ENCODE results near the gene HBB. TPM values are rescaled to one million over a fixed set of nuclear protein-coding genes. Genes with fewer than 3 reads are reported as not detected.
"Not testable (repeated sequence)": the region's sequence is repeated elsewhere in the genome, so short reads cannot be mapped to it uniquely, and the experiment has no call there.

HBB gene
- total RNA-seq, 1 experiment from 2014 or later = not detected

DNA sequence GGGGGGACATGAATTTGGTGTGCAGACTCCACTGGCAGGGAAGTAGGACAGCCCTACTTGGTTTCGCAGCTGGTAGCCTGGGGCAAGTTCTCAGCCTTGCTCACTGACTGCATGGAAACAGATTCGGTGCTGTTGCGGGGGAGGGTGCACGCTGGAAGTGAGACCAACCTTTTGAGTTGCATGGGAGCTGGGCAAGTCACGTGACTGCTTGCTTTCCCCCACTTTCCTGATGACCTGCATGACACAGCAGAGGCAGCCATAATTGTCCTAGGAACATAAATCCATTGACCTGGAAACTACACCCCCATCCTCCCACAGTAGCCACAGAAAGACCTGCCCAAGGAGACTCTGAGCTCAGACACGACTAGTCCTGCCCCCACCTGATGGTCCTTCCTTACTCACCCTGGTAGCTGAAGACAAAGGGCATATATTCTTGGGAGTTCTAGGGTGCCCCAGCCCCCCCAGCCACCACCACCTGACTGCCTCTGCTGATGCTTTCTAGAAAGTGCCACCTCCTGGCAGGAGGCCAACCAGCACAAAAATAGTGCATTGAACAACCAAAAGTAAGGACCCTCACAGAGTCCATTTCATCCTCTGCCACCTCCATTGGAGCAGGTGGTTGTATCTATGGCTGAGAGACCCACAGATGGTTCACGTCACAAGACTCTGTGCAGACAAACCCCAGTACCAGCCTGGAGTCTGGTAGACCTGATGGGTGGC is 31.8 kb upstream of the HBB start:
- H3K9me2 ChIP-seq (replicated peaks; ENCODE audit: insufficient read depth, low read length) = no peaks in the 10 kb centered on the region
- H2AFZ ChIP-seq (ENCODE audit: low read length) = no peak overlapping the region
- H3K4me1 ChIP-seq (ENCODE audit: low read length) = no peaks in the 10 kb centered on the region
- H3K27me3 ChIP-seq (ENCODE audit: low read length) = no peaks in the 10 kb centered on the region
- no peak for DNase-seq
- H3K4me2 ChIP-seq (ENCODE audit: low read depth, low read length, poor library complexity, severe bottlenecking) = no peak overlapping the region
- no peak overlapping the region for H3K27ac ChIP-seq (ENCODE audit: low read length)
- H3K79me2 ChIP-seq (ENCODE audit: low read length) = no peaks in the 10 kb centered on the region
- no peaks in the 10 kb centered on the region for H3K9me3 ChIP-seq (ENCODE audit: low read length)
- H3K4me3 ChIP-seq (ENCODE audit: low read length) = no peak overlapping the region
- no peaks in the 10 kb centered on the region for H3K36me3 ChIP-seq (ENCODE audit: insufficient read depth, low read length)
- H3K9ac ChIP-seq (ENCODE audit: low read length) = no peak overlapping the region
- no peaks in the 10 kb centered on the region for H4K20me1 ChIP-seq (ENCODE audit: insufficient read depth, low read depth, low read length)

DNA sequence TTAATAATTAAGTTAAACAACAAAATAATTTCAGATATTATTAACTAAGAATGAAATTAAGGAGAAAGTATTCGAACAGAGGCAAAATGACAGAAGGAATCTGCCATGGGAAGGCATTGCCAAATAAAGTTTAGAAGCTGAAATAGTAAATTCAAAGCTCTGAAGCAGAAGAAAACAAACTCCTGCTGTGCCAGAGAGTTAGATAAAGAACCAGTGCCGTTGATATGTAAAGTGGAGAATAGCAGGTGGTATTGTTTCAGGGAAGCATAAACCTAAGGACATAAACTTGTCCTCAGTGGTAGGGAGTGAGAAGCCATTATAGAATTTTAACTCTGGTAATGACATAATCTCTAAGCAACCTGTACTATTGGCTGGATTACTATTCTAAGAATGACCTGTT is 30.4 kb upstream of the HBB start:
- Histone ChIP-seq H3K4me1 (ENCODE audit: low read length) (no peaks in the 10 kb centered on the region), H3K9me3 (ENCODE audit: low read length) (no peaks in the 10 kb centered on the region), H3K27me3 (ENCODE audit: low read length) (no peaks in the 10 kb centered on the region), H3K9me2 (replicated peaks; ENCODE audit: insufficient read depth, low read length) (no peaks in the 10 kb centered on the region), H3K4me3 (ENCODE audit: low read length) (no peak overlapping the region), H3K27ac (ENCODE audit: low read length) (no peak overlapping the region), H2AFZ (ENCODE audit: low read length) (no peak overlapping the region), H4K20me1 (ENCODE audit: insufficient read depth, low read depth, low read length) (no peaks in the 10 kb centered on the region), H3K36me3 (ENCODE audit: insufficient read depth, low read length) (no peaks in the 10 kb centered on the region), H3K9ac (ENCODE audit: low read length) (no peak overlapping the region), H3K4me2 (ENCODE audit: low read depth, low read length, poor library complexity, severe bottlenecking) (no peak overlapping the region), H3K79me2 (ENCODE audit: low read length) (no peaks in the 10 kb centered on the region)
- no peak for DNase-seq

DNA sequence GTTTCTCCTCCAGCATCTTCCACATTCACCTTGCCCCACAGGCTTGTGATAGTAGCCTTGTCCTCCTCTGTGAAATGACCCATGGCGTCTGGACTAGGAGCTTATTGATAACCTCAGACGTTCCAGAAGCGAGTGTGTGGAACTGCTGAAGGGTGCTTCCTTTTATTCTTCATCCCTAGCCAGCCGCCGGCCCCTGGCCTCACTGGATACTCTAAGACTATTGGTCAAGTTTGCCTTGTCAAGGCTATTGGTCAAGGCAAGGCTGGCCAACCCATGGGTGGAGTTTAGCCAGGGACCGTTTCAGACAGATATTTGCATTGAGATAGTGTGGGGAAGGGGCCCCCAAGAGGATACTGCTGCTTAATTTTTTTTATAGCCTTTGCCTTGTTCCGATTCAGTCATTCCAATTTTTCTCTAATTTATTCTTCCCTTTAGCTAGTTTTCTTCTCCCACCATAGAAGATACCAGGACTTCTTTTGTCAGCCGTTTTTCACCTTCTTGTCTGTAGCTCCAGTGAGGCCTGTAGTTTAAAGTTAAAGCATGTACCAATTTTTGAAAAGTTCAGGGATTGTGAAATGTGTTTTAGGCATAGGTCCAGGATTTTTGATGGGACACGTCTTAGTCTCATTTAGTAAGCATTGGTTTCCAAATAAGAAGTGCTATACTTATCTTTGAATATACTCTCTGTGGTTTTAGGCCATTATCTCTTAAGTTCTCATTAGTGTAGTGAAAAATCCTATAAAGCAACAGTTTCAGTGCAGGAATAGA is 28.0 kb upstream of the HBB start, which contains the start of gene HBG2:
Gene HBG2 (minus strand): TSS at position 136 of the 768 bp plus-strand sequence. CDS start 53 bp downstream, at position 83.
- not testable (repeated sequence) for H3K4me2 ChIP-seq (ENCODE audit: low read depth, low read length, poor library complexity, severe bottlenecking); H3K36me3 ChIP-seq (ENCODE audit: insufficient read depth, low read length); H3K27me3 ChIP-seq (ENCODE audit: low read length); H3K4me1 ChIP-seq (ENCODE audit: low read length); H3K4me3 ChIP-seq (ENCODE audit: low read length); H2AFZ ChIP-seq (ENCODE audit: low read length); H3K9me2 ChIP-seq (replicated peaks; ENCODE audit: insufficient read depth, low read length); H3K79me2 ChIP-seq (ENCODE audit: low read length); H3K27ac ChIP-seq (ENCODE audit: low read length); H4K20me1 ChIP-seq (ENCODE audit: insufficient read depth, low read depth, low read length); H3K9me3 ChIP-seq (ENCODE audit: low read length); DNase-seq; H3K9ac ChIP-seq (ENCODE audit: low read length)

DNA sequence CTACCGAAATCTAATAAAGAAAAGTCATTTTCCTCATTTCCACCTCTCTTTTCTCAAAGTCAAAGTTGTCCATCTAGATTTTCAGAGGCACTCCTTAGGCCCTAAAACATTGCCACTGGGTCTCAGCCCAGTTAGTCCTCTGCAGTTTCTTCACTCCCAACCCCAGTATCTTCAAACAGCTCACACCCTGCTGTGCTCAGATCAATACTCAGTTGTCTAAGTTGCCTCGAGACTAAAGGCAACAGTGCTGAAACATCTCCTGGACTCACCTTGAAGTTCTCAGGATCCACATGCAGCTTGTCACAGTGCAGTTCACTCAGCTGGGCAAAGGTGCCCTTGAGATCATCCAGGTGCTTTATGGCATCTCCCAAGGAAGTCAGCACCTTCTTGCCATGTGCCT is 27.2 kb upstream of the HBB start:
- not testable (repeated sequence) for H3K27ac ChIP-seq (ENCODE audit: low read length); H2AFZ ChIP-seq (ENCODE audit: low read length); H3K9ac ChIP-seq (ENCODE audit: low read length)

DNA sequence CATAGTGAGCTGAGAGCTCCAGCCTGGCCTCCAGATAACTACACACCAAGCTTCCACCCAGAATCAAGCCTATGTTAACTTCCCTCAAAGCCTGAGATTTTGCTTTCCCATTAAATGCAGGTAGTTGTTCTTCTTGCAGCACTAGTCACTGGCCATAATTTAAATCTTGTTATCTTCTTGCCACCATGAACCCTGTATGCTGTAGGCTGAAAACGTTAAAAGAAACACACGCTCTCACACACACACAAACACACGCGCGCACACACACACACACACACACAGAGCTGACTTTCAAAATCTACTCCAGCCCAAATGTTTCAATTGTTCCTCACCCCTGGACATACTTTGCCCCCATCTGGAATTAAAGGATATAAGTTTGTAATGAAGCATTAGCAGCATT is 26.6 kb upstream of the HBB start:
- DNase-seq; H3K27ac ChIP-seq (ENCODE audit: low read length); H3K9ac ChIP-seq (ENCODE audit: low read length); H3K4me3 ChIP-seq (ENCODE audit: low read length); H3K4me2 ChIP-seq (ENCODE audit: low read depth, low read length, poor library complexity, severe bottlenecking); H3K27me3 ChIP-seq (ENCODE audit: low read length); H2AFZ ChIP-seq (ENCODE audit: low read length); H3K4me1 ChIP-seq (ENCODE audit: low read length); H3K9me3 ChIP-seq (ENCODE audit: low read length); H3K36me3 ChIP-seq (ENCODE audit: insufficient read depth, low read length); H3K9me2 ChIP-seq (replicated peaks; ENCODE audit: insufficient read depth, low read length); H4K20me1 ChIP-seq (ENCODE audit: insufficient read depth, low read depth, low read length); H3K79me2 ChIP-seq (ENCODE audit: low read length): not testable (repeated sequence)

More for the DNA sequence above, 27.2 kb upstream of the HBB start:
- not testable (repeated sequence) for H3K4me2 ChIP-seq (ENCODE audit: low read depth, low read length, poor library complexity, severe bottlenecking); H3K4me1 ChIP-seq (ENCODE audit: low read length); H4K20me1 ChIP-seq (ENCODE audit: insufficient read depth, low read depth, low read length); DNase-seq; H3K79me2 ChIP-seq (ENCODE audit: low read length); H3K9me3 ChIP-seq (ENCODE audit: low read length); H3K9me2 ChIP-seq (replicated peaks; ENCODE audit: insufficient read depth, low read length); H3K36me3 ChIP-seq (ENCODE audit: insufficient read depth, low read length); H3K4me3 ChIP-seq (ENCODE audit: low read length); H3K27me3 ChIP-seq (ENCODE audit: low read length)

DNA sequence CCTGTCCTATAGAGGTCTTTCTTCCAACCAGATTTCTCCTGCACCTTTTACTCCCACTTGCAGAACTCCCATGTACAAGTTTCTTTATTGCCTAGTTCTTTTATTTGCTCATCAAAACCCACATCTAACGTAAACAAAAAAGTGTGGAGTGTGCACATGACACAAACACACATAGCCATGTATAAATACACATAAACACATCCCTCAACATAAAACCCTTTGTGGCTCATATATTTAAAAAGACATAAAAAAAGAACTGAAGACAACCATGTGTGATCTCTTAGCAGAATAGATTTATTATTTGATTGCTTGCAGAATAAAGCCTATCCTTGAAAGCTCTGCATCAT is 26.0 kb upstream of the HBB start:
- Histone ChIP-seq H3K4me1 (ENCODE audit: low read length) (no peaks in the 10 kb centered on the region), H3K27ac (ENCODE audit: low read length) (no peak overlapping the region)

DNA sequence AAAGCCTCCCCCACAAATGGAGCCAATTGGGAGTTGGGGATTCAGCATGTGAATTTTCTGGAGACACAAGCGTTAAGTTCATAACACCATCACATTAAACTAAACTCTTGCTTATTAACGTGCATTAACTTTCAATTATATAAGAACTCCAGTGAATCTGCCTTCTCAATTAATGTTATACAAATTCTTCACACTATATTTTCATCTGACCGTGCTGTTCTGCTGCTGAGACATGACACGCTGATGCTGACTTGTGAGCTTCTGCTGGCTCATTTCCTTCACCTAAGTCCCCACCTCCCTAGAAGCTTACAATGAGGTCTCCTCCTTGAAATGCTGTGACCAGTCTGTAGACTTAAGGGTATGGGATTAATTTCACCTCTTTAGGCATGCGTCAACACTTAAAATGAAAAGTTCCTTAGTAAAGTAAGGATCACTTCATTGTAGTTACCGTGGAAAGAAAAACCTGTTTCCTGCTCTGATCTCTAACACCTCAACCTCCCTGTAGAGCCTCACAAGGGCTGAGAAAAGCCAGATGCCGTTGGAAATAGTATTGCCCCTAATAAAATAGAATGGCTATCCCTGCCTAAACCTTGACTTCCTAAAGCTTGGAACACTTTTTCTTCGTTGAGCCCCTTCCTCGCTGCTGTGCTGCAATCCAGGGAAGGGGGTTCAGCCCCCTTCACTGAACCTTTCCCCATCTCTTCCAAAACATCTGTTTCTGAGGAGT is 25.5 kb upstream of the HBB start:
- no peaks in the 10 kb centered on the region for H3K9me2 ChIP-seq (replicated peaks; ENCODE audit: insufficient read depth, low read length)
- H3K4me2 ChIP-seq (ENCODE audit: low read depth, low read length, poor library complexity, severe bottlenecking) = no peak overlapping the region
- no peaks in the 10 kb centered on the region for H3K36me3 ChIP-seq (ENCODE audit: insufficient read depth, low read length)
- H3K27ac ChIP-seq (ENCODE audit: low read length) = no peak overlapping the region
- no peaks in the 10 kb centered on the region for H3K27me3 ChIP-seq (ENCODE audit: low read length)
- H3K9ac ChIP-seq (ENCODE audit: low read length) = no peak overlapping the region
- H3K4me3 ChIP-seq (ENCODE audit: low read length) = no peak overlapping the region
- no peaks in the 10 kb centered on the region for H4K20me1 ChIP-seq (ENCODE audit: insufficient read depth, low read depth, low read length)
- H3K4me1 ChIP-seq (ENCODE audit: low read length) = no peaks in the 10 kb centered on the region
- no peaks in the 10 kb centered on the region for H3K9me3 ChIP-seq (ENCODE audit: low read length)
- H2AFZ ChIP-seq (ENCODE audit: low read length) = no peak overlapping the region
- DNase-seq = no peak
- no peaks in the 10 kb centered on the region for H3K79me2 ChIP-seq (ENCODE audit: low read length)

More for the DNA sequence above, 26.0 kb upstream of the HBB start:
- Histone ChIP-seq H4K20me1 (ENCODE audit: insufficient read depth, low read depth, low read length) (no peaks in the 10 kb centered on the region), H3K4me3 (ENCODE audit: low read length) (no peak overlapping the region), H3K27me3 (ENCODE audit: low read length) (no peaks in the 10 kb centered on the region), H3K9ac (ENCODE audit: low read length) (no peak overlapping the region), H2AFZ (ENCODE audit: low read length) (no peak overlapping the region), H3K9me3 (ENCODE audit: low read length) (no peaks in the 10 kb centered on the region), H3K4me2 (ENCODE audit: low read depth, low read length, poor library complexity, severe bottlenecking) (no peak overlapping the region), H3K36me3 (ENCODE audit: insufficient read depth, low read length) (no peaks in the 10 kb centered on the region), H3K79me2 (ENCODE audit: low read length) (no peaks in the 10 kb centered on the region), H3K9me2 (replicated peaks; ENCODE audit: insufficient read depth, low read length) (no peaks in the 10 kb centered on the region)
- DNase-seq = no peak

DNA sequence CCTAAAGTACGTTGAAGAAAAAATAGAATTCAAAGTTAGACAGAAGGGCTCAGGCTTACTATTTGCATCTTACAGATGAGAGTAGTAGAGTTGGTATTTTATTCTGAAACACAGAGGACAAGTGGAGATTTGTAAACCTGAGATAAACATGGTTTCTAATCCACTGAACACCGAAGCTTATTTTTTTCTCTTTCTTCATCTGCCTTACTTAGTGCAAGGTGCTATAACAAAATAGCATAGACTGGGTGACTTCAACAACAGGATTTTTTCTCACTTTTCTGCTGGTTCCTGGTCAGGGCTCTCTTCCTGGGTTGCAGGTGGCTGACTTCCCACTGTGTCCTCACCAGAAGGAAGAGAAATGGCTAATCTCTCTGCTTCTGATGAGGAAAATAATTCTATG is 24.9 kb upstream of the HBB start:
- Histone ChIP-seq H3K9ac (ENCODE audit: low read length) (no peak overlapping the region), H3K4me3 (ENCODE audit: low read length) (no peak overlapping the region)

More for the DNA sequence above, 24.9 kb upstream of the HBB start:
- Histone ChIP-seq H3K9me3 (ENCODE audit: low read length) (no peaks in the 10 kb centered on the region), H3K79me2 (ENCODE audit: low read length) (no peaks in the 10 kb centered on the region), H3K4me2 (ENCODE audit: low read depth, low read length, poor library complexity, severe bottlenecking) (no peak overlapping the region), H2AFZ (ENCODE audit: low read length) (no peak overlapping the region), H3K9me2 (replicated peaks; ENCODE audit: insufficient read depth, low read length) (no peaks in the 10 kb centered on the region), H4K20me1 (ENCODE audit: insufficient read depth, low read depth, low read length) (no peaks in the 10 kb centered on the region), H3K36me3 (ENCODE audit: insufficient read depth, low read length) (no peaks in the 10 kb centered on the region), H3K27me3 (ENCODE audit: low read length) (no peaks in the 10 kb centered on the region), H3K4me1 (ENCODE audit: low read length) (no peaks in the 10 kb centered on the region), H3K27ac (ENCODE audit: low read length) (no peak overlapping the region)
- DNase-seq = no peak

Measured in Karpas-422 (cell line).